HFFc6 (cell line): ENCODE measurements around the gene TMEM229B. TPM values are rescaled to one million over a fixed set of nuclear protein-coding genes. Genes with fewer than 3 reads are reported as not detected.

ENCODE experiments used
- DNase-seq: peaks from one replicate; pipeline ENCODE4 v3.0.0-alpha.2; 2018
- H3K27ac Mint-ChIP-seq: 2 replicates; pipeline ENCODE4 v1.8.0; 2020; ENCODE audit warnings: mild to moderate bottlenecking, mixed read lengths
- H3K27me3 Mint-ChIP-seq: 2 replicates; pipeline ENCODE4 v1.8.0; 2021; ENCODE audit warnings: mild to moderate bottlenecking, moderate library complexity, mixed read lengths; ENCODE audit not compliant: insufficient read depth
- H3K36me3 Mint-ChIP-seq: 2 replicates; pipeline ENCODE4 v1.8.0; 2021; ENCODE audit warnings: low read depth, mixed read lengths
- H3K4me1 Mint-ChIP-seq: 2 replicates; pipeline ENCODE4 v1.8.0; 2020; ENCODE audit warnings: low read depth, mixed read lengths
- H3K4me3 Mint-ChIP-seq: 2 replicates; pipeline ENCODE4 v1.8.0; 2020; ENCODE audit warnings: mild to moderate bottlenecking, moderate library complexity, mixed read lengths
- H3K9me3 Mint-ChIP-seq: 2 replicates; pipeline ENCODE4 v1.8.0; 2020; ENCODE audit warnings: mild to moderate bottlenecking, mixed read lengths
- total RNA-seq, 6 experiments: library from RNA; stranded (reverse); fragmentation: NEBNext Ultra II Directional; extraction: Animal tissue kit (Norgen Biotek cat#: 25700); gene quantifications; 2 replicates in 1 of 6; 3 replicates in 5 of 6; pipeline ENCODE4 v1.2.3, GENCODE V29; 2021
- TF ChIP-seq, protein P1 (sequence below): fragments of 200-600 bp; sonication (generic); IDR thresholded peaks from 2 replicates; pipeline ENCODE4 v1.5.0; 2021; ENCODE audit warnings: antibody characterized with exemption, mild to moderate bottlenecking

Gene TMEM229B
- total RNA-seq, 6 experiments from 2014 or later = 0.06 to 0.38 (median 0.20) TPM

DNA sequence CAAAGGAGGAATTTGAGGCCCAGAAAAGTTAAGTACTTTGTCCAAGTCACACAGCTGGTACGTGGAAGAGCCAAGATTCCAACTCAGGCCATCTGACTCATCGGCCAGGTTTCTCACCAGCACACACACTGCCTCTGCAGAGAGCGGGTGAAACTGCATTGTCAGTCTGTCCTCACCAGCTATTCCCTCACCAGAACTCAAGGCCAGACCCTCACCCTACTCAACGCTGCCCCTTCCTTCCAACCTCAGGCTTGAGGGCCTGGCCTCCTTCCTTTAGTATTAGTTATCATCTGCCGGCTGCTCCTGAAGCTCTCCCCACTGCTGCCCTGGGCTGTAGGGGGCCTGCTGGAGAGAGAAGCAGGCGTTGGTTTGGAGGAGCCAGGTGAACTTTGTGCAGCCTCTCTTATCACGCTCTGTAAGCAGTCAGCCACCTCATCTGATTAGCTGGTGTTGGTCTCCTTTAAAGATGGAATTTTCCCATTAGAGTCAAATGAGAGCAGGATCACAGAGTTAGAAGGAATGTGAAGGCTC lies 60.0 kb downstream of the TMEM229B start:
- Mint-ChIP-seq H3K36me3 (no peaks in the 10 kb centered on the region), H3K27ac (no peak overlapping the region), H3K27me3 (peaks cover 22% of the 10 kb centered on the region), H3K9me3 (no peaks in the 10 kb centered on the region), H3K4me3 (no peak overlapping the region), H3K4me1 (peaks cover 29% of the 10 kb centered on the region)
- TF ChIP-seq, protein P1, sequence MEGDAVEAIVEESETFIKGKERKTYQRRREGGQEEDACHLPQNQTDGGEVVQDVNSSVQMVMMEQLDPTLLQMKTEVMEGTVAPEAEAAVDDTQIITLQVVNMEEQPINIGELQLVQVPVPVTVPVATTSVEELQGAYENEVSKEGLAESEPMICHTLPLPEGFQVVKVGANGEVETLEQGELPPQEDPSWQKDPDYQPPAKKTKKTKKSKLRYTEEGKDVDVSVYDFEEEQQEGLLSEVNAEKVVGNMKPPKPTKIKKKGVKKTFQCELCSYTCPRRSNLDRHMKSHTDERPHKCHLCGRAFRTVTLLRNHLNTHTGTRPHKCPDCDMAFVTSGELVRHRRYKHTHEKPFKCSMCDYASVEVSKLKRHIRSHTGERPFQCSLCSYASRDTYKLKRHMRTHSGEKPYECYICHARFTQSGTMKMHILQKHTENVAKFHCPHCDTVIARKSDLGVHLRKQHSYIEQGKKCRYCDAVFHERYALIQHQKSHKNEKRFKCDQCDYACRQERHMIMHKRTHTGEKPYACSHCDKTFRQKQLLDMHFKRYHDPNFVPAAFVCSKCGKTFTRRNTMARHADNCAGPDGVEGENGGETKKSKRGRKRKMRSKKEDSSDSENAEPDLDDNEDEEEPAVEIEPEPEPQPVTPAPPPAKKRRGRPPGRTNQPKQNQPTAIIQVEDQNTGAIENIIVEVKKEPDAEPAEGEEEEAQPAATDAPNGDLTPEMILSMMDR = no peak
- peak; percentile 67 for DNase-seq

DNA sequence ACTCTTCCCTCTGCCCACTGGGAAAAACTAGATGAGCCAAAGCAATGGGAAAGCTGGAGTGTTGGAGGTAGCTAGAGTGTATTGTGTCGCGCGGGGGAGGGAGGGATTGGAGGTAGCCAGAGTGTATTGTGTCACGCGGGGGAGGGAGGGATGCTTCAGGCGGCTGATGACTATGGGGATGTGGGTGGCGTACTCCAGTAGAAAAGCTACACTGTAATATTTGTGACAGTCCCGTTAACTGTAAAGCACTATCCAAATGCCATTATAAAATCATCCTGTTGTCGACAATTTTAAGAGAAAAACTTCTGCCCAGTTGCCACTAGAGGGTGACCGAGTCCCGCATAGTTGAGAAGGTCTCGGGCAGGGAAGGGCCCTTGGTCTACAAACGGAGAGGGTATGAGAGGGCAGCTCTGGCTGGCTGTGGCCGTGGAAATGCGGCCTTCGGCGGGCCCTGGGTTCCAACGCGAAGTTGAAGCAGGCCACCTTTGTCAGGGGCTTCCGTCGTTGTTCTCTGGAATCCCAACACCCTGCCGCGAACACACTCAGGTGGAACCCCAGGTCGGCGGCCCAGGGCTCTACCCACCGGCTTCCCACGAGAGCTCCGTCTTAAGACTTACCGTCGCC lies 61.4 kb downstream of the TMEM229B start:
- H3K27ac Mint-ChIP-seq = no peak overlapping the region
- H3K36me3 Mint-ChIP-seq = no peaks in the 10 kb centered on the region
- peak; percentile 73 for DNase-seq
- H3K4me1 Mint-ChIP-seq = peaks cover 29% of the 10 kb centered on the region
- TF ChIP-seq, protein P1 = peak; percentile 90
- no peaks in the 10 kb centered on the region for H3K9me3 Mint-ChIP-seq
- peak overlapping the region; percentile 17; the same call in 1 of the 2 replicates for H3K4me3 Mint-ChIP-seq
- peaks cover 11% of the 10 kb centered on the region for H3K27me3 Mint-ChIP-seq

DNA sequence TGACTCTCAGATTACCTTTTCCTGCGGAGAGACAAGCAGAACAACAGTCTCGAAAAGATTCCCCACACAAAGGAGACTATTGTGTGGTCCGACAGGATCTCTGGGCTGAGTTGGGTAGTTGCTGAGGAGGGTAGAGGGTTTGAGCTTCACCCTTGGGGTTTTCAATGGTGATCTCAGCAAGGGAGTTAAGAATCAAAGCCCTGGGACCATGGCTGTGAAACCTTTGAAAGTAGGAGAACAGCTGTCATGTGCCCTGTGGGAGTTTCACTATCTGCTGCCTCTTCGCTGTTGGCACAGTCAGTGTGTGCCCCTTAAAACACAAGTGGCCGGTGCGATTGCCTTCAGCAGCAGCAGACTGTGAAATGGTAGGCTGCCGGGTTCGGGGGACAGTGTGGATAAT lies 62.4 kb downstream of the TMEM229B start:
- H3K4me1 Mint-ChIP-seq = peaks cover 29% of the 10 kb centered on the region

DNA sequence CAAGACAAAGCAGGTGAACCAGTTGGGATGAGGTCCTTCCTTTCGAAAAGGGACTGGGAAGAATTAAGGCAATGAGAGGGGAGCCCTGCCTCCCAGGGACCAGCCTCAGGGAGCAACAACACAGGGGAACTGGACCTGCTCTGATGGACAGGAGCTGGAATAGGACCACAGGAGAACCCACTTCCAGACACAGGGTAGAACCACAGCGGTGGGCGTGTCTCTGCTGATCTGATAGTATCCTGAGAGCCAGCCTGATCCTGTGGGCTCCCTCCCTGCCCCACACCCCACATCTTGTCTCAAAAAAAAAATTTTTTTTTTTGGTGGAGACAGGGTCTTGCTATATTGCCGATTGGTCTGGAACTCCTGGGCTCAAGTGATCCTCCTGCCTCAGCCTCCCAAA lies 62.9 kb downstream of the TMEM229B start:
- DNase-seq = no peak

More for the DNA sequence above, 62.4 kb downstream of the TMEM229B start:
- no peak for DNase-seq
- H3K4me3 Mint-ChIP-seq = no peak overlapping the region
- no peak overlapping the region for H3K27ac Mint-ChIP-seq
- TF ChIP-seq, protein P1 = no peak
- no peaks in the 10 kb centered on the region for H3K9me3 Mint-ChIP-seq
- H3K36me3 Mint-ChIP-seq = no peaks in the 10 kb centered on the region
- peaks cover 11% of the 10 kb centered on the region for H3K27me3 Mint-ChIP-seq

DNA sequence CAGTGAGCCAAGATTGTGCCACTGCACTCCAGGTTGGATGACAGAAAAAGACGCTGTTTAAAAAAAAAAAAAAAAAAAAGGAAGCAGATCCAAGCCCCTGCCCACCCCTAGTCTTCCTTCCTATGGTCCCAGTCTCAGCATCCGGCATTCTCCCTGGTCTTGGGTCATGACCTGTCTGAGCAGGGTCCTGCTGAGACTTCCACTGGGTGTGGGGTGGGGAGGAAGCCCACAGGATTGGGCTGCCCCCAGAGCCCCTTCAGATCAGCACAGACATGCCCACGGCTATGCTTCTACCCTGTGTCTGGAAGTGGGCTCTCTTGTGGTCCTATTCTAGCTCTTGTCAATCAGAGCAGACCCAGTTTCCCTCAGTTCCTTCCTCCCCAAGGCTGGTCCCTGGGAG lies 64.0 kb downstream of the TMEM229B start:
- Mint-ChIP-seq H3K4me3 (no peak overlapping the region), H3K4me1 (peaks cover 22% of the 10 kb centered on the region), H3K27ac (no peak overlapping the region), H3K27me3 (peaks cover 4% of the 10 kb centered on the region), H3K36me3 (no peaks in the 10 kb centered on the region), H3K9me3 (no peaks in the 10 kb centered on the region)
- DNase-seq = no peak
- TF ChIP-seq, protein P1 = no peak

More for the DNA sequence above, 62.9 kb downstream of the TMEM229B start:
- Mint-ChIP-seq H3K36me3 (no peaks in the 10 kb centered on the region), H3K27ac (no peak overlapping the region), H3K27me3 (peaks cover 7% of the 10 kb centered on the region), H3K9me3 (no peaks in the 10 kb centered on the region), H3K4me3 (no peak overlapping the region), H3K4me1 (peaks cover 29% of the 10 kb centered on the region)
- TF ChIP-seq, protein P1 = no peak
